ENCODE data around the gene SYNE1. TPM values are rescaled to one million over a fixed set of nuclear protein-coding genes. Genes with fewer than 3 reads are reported as not detected.

SYNE1 gene
- total RNA-seq, 1 experiment from 2014 or later = 6.5 TPM

DNA sequence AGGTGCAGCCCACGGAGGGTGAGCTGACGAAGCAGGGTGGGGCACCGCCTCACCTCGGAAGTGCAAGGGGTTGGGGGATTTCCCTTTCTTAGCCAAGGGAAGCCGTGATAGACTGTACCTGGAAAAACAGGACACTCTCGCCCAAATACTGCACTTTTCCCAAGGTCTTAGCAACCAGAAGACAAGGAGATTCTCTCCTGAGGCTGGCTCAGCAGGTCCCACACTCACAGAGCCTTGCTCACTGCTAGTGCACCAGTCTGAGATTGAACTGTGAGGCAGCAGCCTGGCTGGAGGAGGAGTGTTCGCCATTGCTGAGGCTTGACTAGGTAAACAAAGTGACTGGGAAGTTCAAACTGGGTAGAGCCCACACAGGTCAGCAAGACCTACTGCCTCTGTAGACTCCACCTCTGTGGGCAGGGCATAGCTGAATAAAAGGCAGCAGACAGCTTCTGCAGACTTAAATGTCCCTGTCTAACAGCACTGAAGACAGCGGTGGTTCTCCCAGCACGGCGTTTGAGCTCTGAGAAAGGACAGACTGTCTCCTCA, 28.0 kb downstream of the SYNE1 start:
- Mint-ChIP-seq H3K9me3 (peaks cover 5% of the 10 kb centered on the region; the same call in 1 of the 2 replicates), H3K27me3 (ENCODE audit: low read depth) (peaks cover 3% of the 10 kb centered on the region; the same call in 1 of the 2 replicates), H3K36me3 (no peaks in the 10 kb centered on the region), H3K4me3 (no peak overlapping the region), H3K27ac (no peak overlapping the region), H3K4me1 (peaks cover 7% of the 10 kb centered on the region; the same call in 1 of the 2 replicates)
- TF ChIP-seq, protein P1, sequence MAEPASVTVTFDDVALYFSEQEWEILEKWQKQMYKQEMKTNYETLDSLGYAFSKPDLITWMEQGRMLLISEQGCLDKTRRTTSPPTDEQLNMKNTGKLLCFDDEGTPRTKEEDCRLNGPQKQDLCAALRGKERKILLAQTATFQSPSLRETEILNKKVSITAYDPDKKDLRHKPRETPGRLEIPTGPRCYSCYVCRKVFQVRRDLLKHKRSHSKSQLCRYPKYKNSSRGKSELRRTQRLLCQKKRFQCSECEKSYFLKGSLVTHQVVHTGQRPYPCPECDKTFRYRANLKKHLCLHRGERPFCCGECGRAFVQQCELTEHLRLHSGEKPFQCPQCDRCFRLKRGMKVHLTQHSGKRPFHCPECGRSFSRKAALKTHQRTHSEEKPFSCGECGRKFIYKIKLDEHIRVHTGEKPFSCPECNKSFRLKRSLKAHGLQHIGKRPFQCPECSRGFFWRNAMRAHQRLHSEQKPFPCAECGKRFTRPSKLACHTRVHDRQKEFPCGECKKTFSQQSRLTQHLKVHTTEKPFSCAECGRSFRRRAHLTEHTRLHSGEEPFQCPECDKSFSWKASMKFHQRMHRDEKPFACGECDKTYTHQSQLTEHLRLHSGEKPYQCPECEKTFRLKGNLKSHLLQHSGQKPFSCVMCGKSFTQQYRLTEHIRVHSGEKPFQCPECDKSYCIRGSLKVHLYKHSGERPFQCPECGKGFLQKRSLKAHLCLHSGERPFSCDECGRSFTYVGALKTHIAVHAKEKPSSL (CRISPR knock-in tag; conservative IDR thresholded peaks at IDR 0.05) = no peak
- TF ChIP-seq, protein P2, sequence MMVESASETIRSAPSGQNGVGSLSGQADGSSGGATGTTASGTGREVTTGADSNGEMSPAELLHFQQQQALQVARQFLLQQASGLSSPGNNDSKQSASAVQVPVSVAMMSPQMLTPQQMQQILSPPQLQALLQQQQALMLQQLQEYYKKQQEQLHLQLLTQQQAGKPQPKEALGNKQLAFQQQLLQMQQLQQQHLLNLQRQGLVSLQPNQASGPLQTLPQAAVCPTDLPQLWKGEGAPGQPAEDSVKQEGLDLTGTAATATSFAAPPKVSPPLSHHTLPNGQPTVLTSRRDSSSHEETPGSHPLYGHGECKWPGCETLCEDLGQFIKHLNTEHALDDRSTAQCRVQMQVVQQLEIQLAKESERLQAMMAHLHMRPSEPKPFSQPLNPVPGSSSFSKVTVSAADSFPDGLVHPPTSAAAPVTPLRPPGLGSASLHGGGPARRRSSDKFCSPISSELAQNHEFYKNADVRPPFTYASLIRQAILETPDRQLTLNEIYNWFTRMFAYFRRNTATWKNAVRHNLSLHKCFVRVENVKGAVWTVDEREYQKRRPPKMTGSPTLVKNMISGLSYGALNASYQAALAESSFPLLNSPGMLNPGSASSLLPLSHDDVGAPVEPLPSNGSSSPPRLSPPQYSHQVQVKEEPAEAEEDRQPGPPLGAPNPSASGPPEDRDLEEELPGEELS (CRISPR knock-in tag; IDR thresholded peaks at IDR 0.05) = no peak
- TF ChIP-seq RORB (CRISPR knock-in tag; IDR thresholded peaks at IDR 0.05) (no peak), NFYB (CRISPR knock-in tag; conservative IDR thresholded peaks at IDR 0.05; ENCODE audit: low read depth) (no peak), NR3C1 (CRISPR knock-in tag; conservative IDR thresholded peaks at IDR 0.05; ENCODE audit: low read depth) (no peak), ETV6 (CRISPR knock-in tag; IDR thresholded peaks at IDR 0.05) (no peak), JUN (CRISPR knock-in tag; IDR thresholded peaks at IDR 0.05) (no peak), TEAD1 (CRISPR knock-in tag; IDR thresholded peaks at IDR 0.05) (no peak), EMX1 (CRISPR knock-in tag; IDR thresholded peaks at IDR 0.05) (no peak), IRF2 (CRISPR knock-in tag; IDR thresholded peaks at IDR 0.05; ENCODE audit: borderline replicate concordance, low read depth) (no peak), ELF4 (CRISPR knock-in tag; IDR thresholded peaks at IDR 0.05; ENCODE audit: low read depth) (no peak), ZBTB21 (CRISPR knock-in tag; IDR thresholded peaks at IDR 0.05; ENCODE audit: borderline replicate concordance) (no peak), GABPB1 (CRISPR knock-in tag; IDR thresholded peaks at IDR 0.05) (no peak), MXD4 (CRISPR knock-in tag; IDR thresholded peaks at IDR 0.05; ENCODE audit: borderline replicate concordance) (no peak)
- TF ChIP-seq, protein P3, sequence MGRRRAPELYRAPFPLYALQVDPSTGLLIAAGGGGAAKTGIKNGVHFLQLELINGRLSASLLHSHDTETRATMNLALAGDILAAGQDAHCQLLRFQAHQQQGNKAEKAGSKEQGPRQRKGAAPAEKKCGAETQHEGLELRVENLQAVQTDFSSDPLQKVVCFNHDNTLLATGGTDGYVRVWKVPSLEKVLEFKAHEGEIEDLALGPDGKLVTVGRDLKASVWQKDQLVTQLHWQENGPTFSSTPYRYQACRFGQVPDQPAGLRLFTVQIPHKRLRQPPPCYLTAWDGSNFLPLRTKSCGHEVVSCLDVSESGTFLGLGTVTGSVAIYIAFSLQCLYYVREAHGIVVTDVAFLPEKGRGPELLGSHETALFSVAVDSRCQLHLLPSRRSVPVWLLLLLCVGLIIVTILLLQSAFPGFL (CRISPR knock-in tag; IDR thresholded peaks at IDR 0.05; ENCODE audit: borderline replicate concordance) = no peak
- TF ChIP-seq, protein P4, sequence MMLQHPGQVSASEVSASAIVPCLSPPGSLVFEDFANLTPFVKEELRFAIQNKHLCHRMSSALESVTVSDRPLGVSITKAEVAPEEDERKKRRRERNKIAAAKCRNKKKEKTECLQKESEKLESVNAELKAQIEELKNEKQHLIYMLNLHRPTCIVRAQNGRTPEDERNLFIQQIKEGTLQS (CRISPR knock-in tag; conservative IDR thresholded peaks at IDR 0.05) = no peak
- TF ChIP-seq, protein P5, sequence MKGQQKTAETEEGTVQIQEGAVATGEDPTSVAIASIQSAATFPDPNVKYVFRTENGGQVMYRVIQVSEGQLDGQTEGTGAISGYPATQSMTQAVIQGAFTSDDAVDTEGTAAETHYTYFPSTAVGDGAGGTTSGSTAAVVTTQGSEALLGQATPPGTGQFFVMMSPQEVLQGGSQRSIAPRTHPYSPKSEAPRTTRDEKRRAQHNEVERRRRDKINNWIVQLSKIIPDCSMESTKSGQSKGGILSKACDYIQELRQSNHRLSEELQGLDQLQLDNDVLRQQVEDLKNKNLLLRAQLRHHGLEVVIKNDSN (CRISPR knock-in tag; IDR thresholded peaks at IDR 0.05) = no peak
- TF ChIP-seq, protein P6, sequence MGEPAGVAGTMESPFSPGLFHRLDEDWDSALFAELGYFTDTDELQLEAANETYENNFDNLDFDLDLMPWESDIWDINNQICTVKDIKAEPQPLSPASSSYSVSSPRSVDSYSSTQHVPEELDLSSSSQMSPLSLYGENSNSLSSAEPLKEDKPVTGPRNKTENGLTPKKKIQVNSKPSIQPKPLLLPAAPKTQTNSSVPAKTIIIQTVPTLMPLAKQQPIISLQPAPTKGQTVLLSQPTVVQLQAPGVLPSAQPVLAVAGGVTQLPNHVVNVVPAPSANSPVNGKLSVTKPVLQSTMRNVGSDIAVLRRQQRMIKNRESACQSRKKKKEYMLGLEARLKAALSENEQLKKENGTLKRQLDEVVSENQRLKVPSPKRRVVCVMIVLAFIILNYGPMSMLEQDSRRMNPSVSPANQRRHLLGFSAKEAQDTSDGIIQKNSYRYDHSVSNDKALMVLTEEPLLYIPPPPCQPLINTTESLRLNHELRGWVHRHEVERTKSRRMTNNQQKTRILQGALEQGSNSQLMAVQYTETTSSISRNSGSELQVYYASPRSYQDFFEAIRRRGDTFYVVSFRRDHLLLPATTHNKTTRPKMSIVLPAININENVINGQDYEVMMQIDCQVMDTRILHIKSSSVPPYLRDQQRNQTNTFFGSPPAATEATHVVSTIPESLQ (CRISPR knock-in tag; IDR thresholded peaks at IDR 0.05) = no peak
- TF ChIP-seq, protein P7, sequence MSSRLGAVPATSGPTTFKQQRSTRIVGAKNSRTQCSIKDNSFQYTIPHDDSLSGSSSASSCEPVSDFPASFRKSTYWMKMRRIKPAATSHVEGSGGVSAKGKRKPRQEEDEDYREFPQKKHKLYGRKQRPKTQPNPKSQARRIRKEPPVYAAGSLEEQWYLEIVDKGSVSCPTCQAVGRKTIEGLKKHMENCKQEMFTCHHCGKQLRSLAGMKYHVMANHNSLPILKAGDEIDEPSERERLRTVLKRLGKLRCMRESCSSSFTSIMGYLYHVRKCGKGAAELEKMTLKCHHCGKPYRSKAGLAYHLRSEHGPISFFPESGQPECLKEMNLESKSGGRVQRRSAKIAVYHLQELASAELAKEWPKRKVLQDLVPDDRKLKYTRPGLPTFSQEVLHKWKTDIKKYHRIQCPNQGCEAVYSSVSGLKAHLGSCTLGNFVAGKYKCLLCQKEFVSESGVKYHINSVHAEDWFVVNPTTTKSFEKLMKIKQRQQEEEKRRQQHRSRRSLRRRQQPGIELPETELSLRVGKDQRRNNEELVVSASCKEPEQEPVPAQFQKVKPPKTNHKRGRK (CRISPR knock-in tag; IDR thresholded peaks at IDR 0.05; ENCODE audit: borderline replicate concordance) = no peak
- DNase-seq (ENCODE audit: low spot score) = no peak
- ChIA-PET CTCF (no interaction called here), POLR2A (interaction anchor here (0.5 kb wide), 1 partner anchor 726 kb away, joined by 3 read pairs; no protein-coding TSS in a partner anchor)
- ATAC-seq = no peak

All from WTC11 (cell line).